ENCODE results near the gene CEP44. TPM values are rescaled to one million over a fixed set of nuclear protein-coding genes. Genes with fewer than 3 reads are reported as not detected.
"Not testable (repeated sequence)": the region's sequence is repeated elsewhere in the genome, so short reads cannot be mapped to it uniquely, and the experiment has no call there.

CEP44 gene
- total RNA-seq, 1 donor from 2014 or later: 19.6 TPM

- no peaks in the 10 kb centered on the region for H3K9me3 Mint-ChIP-seq
- H3K4me3 Mint-ChIP-seq (ENCODE audit: low read depth): no peak overlapping the region
- H3K27ac Mint-ChIP-seq: no peak overlapping the region
- intact Hi-C loops (cut with micrococcal nuclease): no loop called here
- DNase-seq (ENCODE audit: low spot score): no peak
- H3K4me1 Mint-ChIP-seq (ENCODE audit: low read depth): peaks cover 15% of the 10 kb centered on the region
- H3K36me3 Mint-ChIP-seq (ENCODE audit: low read depth): no peaks in the 10 kb centered on the region
- peaks cover 34% of the 10 kb centered on the region for H3K27me3 Mint-ChIP-seq (ENCODE audit: low read depth)
Observed at GRCh38 chr4:174357321-174357720, 73.6 kb downstream of the CEP44 start.

GRCh38 chr4:174358410-174358809 is 74.7 kb downstream of the CEP44 start:
- Mint-ChIP-seq H3K4me3 (ENCODE audit: low read depth) (no peak overlapping the region), H3K9me3 (no peaks in the 10 kb centered on the region), H3K4me1 (ENCODE audit: low read depth) (peaks cover 15% of the 10 kb centered on the region), H3K27me3 (ENCODE audit: low read depth) (peaks cover 33% of the 10 kb centered on the region), H3K36me3 (ENCODE audit: low read depth) (no peaks in the 10 kb centered on the region), H3K27ac (no peak overlapping the region)
- intact Hi-C loops (cut with micrococcal nuclease): loop anchor here (1.0 kb wide), 1 partner anchor 75 kb away; the partner anchor contains the start of genes CEP44 and FBXO8
- DNase-seq (ENCODE audit: low spot score): no peak

- DNase-seq (ENCODE audit: low spot score): no peak
- no peak overlapping the region for H3K4me3 Mint-ChIP-seq (ENCODE audit: low read depth)
- no peaks in the 10 kb centered on the region for H3K36me3 Mint-ChIP-seq (ENCODE audit: low read depth)
- no peaks in the 10 kb centered on the region for H3K9me3 Mint-ChIP-seq
- no peak overlapping the region for H3K27ac Mint-ChIP-seq
- peaks cover 32% of the 10 kb centered on the region for H3K27me3 Mint-ChIP-seq (ENCODE audit: low read depth)
- intact Hi-C loops (cut with micrococcal nuclease): loop anchor here (1.0 kb wide), 1 partner anchor 76 kb away; the partner anchor contains the start of genes CEP44 and FBXO8
- peaks cover 15% of the 10 kb centered on the region for H3K4me1 Mint-ChIP-seq (ENCODE audit: low read depth)
Observed at GRCh38 chr4:174358829-174359228, 75.1 kb downstream of the CEP44 start.

- H3K4me3 Mint-ChIP-seq (ENCODE audit: low read depth): no peak overlapping the region
- peaks cover 13% of the 10 kb centered on the region for H3K4me1 Mint-ChIP-seq (ENCODE audit: low read depth)
- DNase-seq (ENCODE audit: low spot score): no peak
- H3K27ac Mint-ChIP-seq: no peak overlapping the region
- H3K36me3 Mint-ChIP-seq (ENCODE audit: low read depth): no peaks in the 10 kb centered on the region
- H3K9me3 Mint-ChIP-seq: no peaks in the 10 kb centered on the region
- intact Hi-C loops (cut with micrococcal nuclease): loop anchor here (10.0 kb wide), 2 partner anchors 162 to 1172 kb away; partner anchors contain the start of gene HPGD
- H3K27me3 Mint-ChIP-seq (ENCODE audit: low read depth): peaks cover 23% of the 10 kb centered on the region
Observed at GRCh38 chr4:174362340-174362739, 78.6 kb downstream of the CEP44 start.

GRCh38 chr4:174363782-174364181 is 80.1 kb downstream of the CEP44 start:
- H3K36me3 Mint-ChIP-seq (ENCODE audit: low read depth); H3K27ac Mint-ChIP-seq; DNase-seq (ENCODE audit: low spot score); H3K9me3 Mint-ChIP-seq; H3K4me1 Mint-ChIP-seq (ENCODE audit: low read depth); H3K4me3 Mint-ChIP-seq (ENCODE audit: low read depth): not testable (repeated sequence)
- intact Hi-C loops (cut with micrococcal nuclease): loop anchor here (10.0 kb wide), 2 partner anchors 161 to 1171 kb away; partner anchors contain the start of gene HPGD
- peaks cover 23% of the 10 kb centered on the region for H3K27me3 Mint-ChIP-seq (ENCODE audit: low read depth)

GRCh38 chr4:174365018-174365587 is 81.4 kb downstream of the CEP44 start:
- Mint-ChIP-seq H3K27ac (no peak overlapping the region), H3K4me1 (ENCODE audit: low read depth) (no peaks in the 10 kb centered on the region), H3K27me3 (ENCODE audit: low read depth) (peaks cover 21% of the 10 kb centered on the region), H3K36me3 (ENCODE audit: low read depth) (no peaks in the 10 kb centered on the region), H3K9me3 (no peaks in the 10 kb centered on the region), H3K4me3 (ENCODE audit: low read depth) (no peak overlapping the region)
- no peak for DNase-seq (ENCODE audit: low spot score)
- intact Hi-C loops (cut with micrococcal nuclease): loop anchor here (1.0 to 10.0 kb wide), 4 partner anchors 160 to 1170 kb away; partner anchors contain the start of gene HPGD

GRCh38 chr4:174369985-174370384 is 86.3 kb downstream of the CEP44 start:
- no peak for DNase-seq (ENCODE audit: low spot score)
- Mint-ChIP-seq H3K27ac (no peak overlapping the region), H3K27me3 (ENCODE audit: low read depth) (peaks cover 4% of the 10 kb centered on the region), H3K4me1 (ENCODE audit: low read depth) (no peaks in the 10 kb centered on the region), H3K36me3 (ENCODE audit: low read depth) (no peaks in the 10 kb centered on the region), H3K9me3 (no peaks in the 10 kb centered on the region), H3K4me3 (ENCODE audit: low read depth) (no peak overlapping the region)
- intact Hi-C loops (cut with micrococcal nuclease): loop anchor here (10.0 kb wide), 2 partner anchors 155 to 1165 kb away; partner anchors contain the start of gene HPGD

GRCh38 chr4:174373821-174374220 is 90.1 kb downstream of the CEP44 start:
- no peak overlapping the region for H3K4me3 Mint-ChIP-seq (ENCODE audit: low read depth)
- peaks cover 6% of the 10 kb centered on the region for H3K27me3 Mint-ChIP-seq (ENCODE audit: low read depth)
- no peak overlapping the region for H3K27ac Mint-ChIP-seq
- DNase-seq (ENCODE audit: low spot score): no peak
- H3K36me3 Mint-ChIP-seq (ENCODE audit: low read depth): no peaks in the 10 kb centered on the region
- no peaks in the 10 kb centered on the region for H3K9me3 Mint-ChIP-seq
- peaks cover 2% of the 10 kb centered on the region for H3K4me1 Mint-ChIP-seq (ENCODE audit: low read depth)
- intact Hi-C loops (cut with micrococcal nuclease): no loop called here

GRCh38 chr4:174375422-174375821 is 91.7 kb downstream of the CEP44 start:
- H3K27ac Mint-ChIP-seq: no peak overlapping the region
- no peaks in the 10 kb centered on the region for H3K9me3 Mint-ChIP-seq
- H3K36me3 Mint-ChIP-seq (ENCODE audit: low read depth): no peaks in the 10 kb centered on the region
- H3K4me3 Mint-ChIP-seq (ENCODE audit: low read depth): no peak overlapping the region
- DNase-seq (ENCODE audit: low spot score): no peak
- H3K27me3 Mint-ChIP-seq (ENCODE audit: low read depth): peaks cover 13% of the 10 kb centered on the region
- intact Hi-C loops (cut with micrococcal nuclease): no loop called here
- H3K4me1 Mint-ChIP-seq (ENCODE audit: low read depth): peaks cover 2% of the 10 kb centered on the region

GRCh38 chr4:174377613-174378012 is 93.9 kb downstream of the CEP44 start:
- no peak overlapping the region for H3K4me3 Mint-ChIP-seq (ENCODE audit: low read depth)
- peaks cover 11% of the 10 kb centered on the region for H3K27me3 Mint-ChIP-seq (ENCODE audit: low read depth)
- H3K4me1 Mint-ChIP-seq (ENCODE audit: low read depth): peaks cover 2% of the 10 kb centered on the region
- H3K36me3 Mint-ChIP-seq (ENCODE audit: low read depth): no peaks in the 10 kb centered on the region
- no peak for DNase-seq (ENCODE audit: low spot score)
- intact Hi-C loops (cut with micrococcal nuclease): no loop called here
- H3K27ac Mint-ChIP-seq: no peak overlapping the region
- no peaks in the 10 kb centered on the region for H3K9me3 Mint-ChIP-seq

- Mint-ChIP-seq H3K9me3 (no peaks in the 10 kb centered on the region), H3K36me3 (ENCODE audit: low read depth) (no peaks in the 10 kb centered on the region), H3K4me3 (ENCODE audit: low read depth) (no peak overlapping the region), H3K27me3 (ENCODE audit: low read depth) (peaks cover 11% of the 10 kb centered on the region), H3K27ac (no peak overlapping the region), H3K4me1 (ENCODE audit: low read depth) (peaks cover 2% of the 10 kb centered on the region)
- DNase-seq (ENCODE audit: low spot score): no peak
- intact Hi-C loops (cut with micrococcal nuclease): no loop called here
Observed at GRCh38 chr4:174378951-174379350, 95.2 kb downstream of the CEP44 start.

GRCh38 chr4:174380206-174380605 is 96.5 kb downstream of the CEP44 start:
- H3K27ac Mint-ChIP-seq; H3K4me1 Mint-ChIP-seq (ENCODE audit: low read depth); H3K27me3 Mint-ChIP-seq (ENCODE audit: low read depth); DNase-seq (ENCODE audit: low spot score); intact Hi-C loops (cut with micrococcal nuclease); H3K4me3 Mint-ChIP-seq (ENCODE audit: low read depth); H3K9me3 Mint-ChIP-seq; H3K36me3 Mint-ChIP-seq (ENCODE audit: low read depth): not testable (repeated sequence)

- no peaks in the 10 kb centered on the region for H3K9me3 Mint-ChIP-seq
- intact Hi-C loops (cut with micrococcal nuclease): no loop called here
- H3K27me3 Mint-ChIP-seq (ENCODE audit: low read depth): peaks cover 9% of the 10 kb centered on the region
- H3K27ac Mint-ChIP-seq: no peak overlapping the region
- peaks cover 2% of the 10 kb centered on the region for H3K4me1 Mint-ChIP-seq (ENCODE audit: low read depth)
- H3K4me3 Mint-ChIP-seq (ENCODE audit: low read depth): no peak overlapping the region
- H3K36me3 Mint-ChIP-seq (ENCODE audit: low read depth): no peaks in the 10 kb centered on the region
- no peak for DNase-seq (ENCODE audit: low spot score)
Observed at GRCh38 chr4:174380699-174381439, 97.2 kb downstream of the CEP44 start.

Measured in activated T-helper 2 cell treated with anti-CD3 and anti-CD28 coated beads, Interferon-gamma antibody, Interleukin-2, Interleukin-4, amounts not matched to agents 10 μg/mL and 5 μg/mL and 100 μg/mL, durations not matched to agents 14 hours and 24 hours and 36 hours (primary cell).